ENCODE data around the gene PDYN.

Gene PDYN

DNA sequence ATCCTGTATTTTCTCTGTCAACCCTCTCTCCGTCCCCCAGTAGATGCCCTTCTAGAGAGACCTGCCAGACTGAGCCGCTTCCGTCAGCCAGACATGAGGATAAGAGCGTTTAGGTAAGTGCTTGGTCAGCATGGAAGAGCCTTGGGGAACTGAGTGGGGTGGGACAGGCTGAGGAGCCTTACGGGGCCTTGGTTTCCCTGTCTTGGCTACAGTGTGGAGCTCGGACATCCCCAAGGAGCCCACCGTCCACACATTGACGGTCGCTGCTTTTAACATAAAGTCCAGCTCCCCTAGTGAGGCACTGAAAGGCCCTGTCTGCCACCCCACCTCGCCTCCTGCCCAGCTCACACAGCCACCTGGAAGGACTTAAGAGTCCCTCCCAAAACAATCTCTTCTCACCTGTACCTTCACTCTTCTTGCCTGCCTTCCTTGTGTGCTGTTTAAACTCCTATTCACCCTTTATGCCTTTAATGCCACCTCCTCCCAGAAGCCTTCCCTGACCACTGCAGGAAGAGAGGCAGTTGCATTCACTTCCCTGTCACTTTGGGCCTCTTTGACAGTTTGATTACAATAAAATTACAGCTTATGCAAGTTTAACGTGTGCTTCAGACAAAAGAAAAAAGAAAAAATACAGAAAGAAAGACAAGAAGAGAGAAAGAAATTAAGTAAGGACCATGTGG lies 42.3 kb downstream of the PDYN start:
- no peak for DNase-seq (ENCODE audit: low spot score)

DNA sequence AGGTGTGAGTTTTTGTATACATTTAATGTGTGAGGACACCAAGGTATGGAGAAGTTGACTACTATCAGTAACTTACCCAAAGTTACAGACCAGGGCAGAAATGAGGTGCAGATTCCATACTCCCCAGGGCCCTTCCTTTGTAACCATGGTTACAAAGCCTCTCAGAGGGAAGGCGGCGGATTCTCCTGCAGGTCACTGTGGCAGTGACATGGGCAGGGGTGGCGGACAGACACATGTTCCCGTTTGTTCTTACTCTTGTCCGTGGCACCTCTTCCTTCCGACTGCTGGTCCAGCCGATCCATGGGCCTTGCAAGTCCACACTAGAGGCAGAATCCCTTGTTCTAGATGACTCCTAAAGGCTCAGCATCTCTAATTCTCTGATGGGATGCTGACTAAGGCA lies 43.0 kb downstream of the PDYN start:
- DNase-seq (ENCODE audit: low spot score): no peak

DNA sequence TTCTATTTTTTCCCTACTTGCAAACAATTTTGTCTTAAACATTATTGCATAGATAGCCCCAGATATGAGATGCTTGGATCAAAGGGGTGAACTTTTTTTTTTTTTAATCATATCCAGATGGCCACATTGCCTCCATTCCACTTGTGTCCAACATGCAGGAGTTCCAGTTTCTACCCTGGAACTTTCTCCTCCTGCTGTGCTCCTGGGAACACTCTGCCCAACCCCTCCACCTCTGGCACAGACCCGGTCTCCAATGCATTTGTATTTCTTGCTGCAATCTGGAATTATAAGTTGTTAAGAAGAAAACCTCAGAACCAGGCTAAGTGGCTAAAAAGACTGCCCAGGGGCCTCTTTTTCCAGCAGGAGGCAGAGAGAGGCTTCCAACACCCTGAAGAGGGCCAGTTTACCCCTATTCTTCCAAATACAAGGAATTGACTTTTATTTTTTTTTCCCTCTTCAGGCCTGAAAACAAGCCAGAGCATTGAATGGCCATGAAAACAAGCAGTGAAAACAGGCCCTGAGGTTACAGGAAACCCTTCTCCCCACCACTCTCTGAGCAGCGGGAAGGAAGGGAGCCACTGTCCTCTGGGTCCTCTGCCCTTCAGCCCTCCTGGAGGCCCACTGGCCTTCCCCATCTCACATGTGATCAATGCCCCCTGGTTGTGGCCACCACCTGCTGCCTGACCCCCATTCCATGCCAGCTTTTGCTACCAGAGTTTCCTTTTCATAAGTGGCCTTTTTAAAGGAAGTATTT lies 44.3 kb downstream of the PDYN start:
- no peak for DNase-seq (ENCODE audit: low spot score)

DNA sequence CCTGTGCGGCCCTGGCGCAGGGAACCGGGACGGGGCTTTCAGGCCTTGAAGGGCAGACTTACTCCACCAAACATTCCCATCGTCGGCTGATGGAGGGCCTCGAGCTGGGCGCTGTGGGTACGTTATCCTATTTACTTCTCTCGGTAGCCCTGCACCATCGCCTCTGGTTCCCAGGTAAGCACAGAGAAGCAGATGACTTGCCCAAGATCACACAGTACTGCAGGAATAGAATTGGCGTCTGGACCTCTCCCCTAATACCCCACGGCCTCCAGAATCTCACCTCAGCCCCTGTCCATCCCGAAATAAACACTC lies 46.4 kb downstream of the PDYN start:
- no peak for DNase-seq (ENCODE audit: low spot score)

DNA sequence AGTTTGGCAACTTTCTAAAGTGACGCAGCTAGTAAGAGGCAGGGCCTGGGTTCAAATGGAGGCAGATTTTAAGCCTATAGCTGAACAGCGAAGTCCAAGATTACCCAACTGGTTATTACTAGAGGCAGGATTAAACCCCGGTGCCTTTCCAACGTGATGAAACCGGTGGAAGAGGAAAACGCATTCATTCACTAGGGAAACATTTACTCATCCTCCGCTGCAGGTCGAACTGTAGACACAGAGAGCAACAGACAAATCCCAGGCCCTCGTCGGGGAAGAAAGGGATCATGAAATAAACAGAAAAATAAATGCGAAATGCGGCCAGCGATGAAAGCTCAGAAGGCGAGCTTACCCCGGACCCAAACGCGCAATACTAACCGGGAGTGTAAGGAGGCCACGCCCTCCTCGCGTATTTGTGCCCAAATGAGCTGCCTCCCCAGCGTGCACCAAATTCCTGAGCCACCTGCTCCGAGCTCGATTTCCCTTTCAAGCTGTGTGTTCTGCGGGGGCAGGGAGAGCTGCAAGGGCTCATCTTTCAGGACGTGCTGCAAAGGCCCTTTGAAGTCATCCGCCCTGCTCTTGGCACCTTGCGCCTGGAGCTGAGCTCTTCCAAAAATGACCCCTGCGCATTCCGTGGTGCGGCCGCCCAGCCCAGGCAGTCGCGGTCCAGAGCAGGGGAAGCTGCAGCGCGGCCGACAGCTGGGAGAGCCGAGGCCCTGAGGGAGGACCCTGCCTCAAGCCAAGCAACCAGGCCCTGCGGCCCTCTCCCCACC lies 46.9 kb downstream of the PDYN start:
- DNase-seq (ENCODE audit: low spot score): no peak

DNA sequence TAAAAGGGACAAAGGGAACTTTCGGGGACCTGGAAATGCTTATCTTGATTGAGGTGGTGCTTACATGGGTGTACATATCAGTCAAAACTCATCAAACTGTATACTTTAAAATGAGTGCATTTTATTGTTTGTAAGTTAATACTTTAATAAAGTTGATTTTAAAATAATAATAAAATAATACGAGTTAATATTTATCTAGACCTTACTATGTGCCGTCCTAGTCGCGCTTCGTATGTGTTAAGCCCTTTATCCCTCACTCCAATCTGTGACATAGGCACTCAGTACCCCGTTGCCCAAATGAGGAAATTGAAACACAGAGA lies 47.5 kb downstream of the PDYN start:
- no peak for DNase-seq (ENCODE audit: low spot score)

DNA sequence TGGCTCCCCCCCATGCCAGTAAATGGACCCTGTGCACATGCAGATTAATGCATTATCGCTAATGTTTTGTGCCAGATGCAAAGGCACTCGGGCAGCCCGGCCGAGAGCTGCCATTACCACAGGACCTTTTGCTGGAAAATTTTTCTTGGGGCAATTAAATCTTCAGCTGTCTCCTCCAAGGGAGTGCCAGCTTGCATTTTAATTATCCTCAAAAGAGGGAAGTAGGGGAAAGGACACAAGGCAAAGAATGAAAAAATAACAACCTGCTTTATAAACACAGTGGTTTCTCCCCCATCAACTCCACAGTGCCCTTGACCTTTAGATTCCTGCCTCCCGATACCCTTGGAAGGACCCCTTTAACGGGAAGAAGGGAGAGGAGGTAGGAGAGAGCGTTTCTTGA lies 48.2 kb downstream of the PDYN start:
- DNase-seq (ENCODE audit: low spot score): no peak

DNA sequence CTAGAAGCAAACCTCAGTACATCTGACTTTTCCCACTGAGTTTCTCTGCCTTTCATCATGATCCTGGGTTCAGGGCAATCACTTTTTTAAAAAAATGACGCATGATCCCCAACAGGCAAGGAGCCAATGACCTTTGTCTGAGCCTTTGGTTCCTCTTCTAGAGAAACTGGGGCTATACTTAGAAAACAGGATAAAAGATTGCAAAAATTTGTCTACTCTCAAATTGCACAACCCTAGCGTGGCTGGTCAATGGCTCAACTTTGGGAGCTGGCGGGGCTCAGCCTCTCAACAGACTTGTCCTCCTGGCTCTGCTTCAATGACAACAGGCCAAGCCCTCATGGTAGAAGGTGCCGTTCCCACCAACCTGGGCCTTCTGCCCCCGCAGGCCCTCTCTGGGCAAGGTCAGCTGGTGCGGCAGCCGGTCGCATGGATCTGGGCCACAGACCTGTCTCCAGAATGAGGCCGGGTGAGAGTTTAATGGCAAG lies 48.7 kb downstream of the PDYN start:
- DNase-seq (ENCODE audit: low spot score): no peak

DNA sequence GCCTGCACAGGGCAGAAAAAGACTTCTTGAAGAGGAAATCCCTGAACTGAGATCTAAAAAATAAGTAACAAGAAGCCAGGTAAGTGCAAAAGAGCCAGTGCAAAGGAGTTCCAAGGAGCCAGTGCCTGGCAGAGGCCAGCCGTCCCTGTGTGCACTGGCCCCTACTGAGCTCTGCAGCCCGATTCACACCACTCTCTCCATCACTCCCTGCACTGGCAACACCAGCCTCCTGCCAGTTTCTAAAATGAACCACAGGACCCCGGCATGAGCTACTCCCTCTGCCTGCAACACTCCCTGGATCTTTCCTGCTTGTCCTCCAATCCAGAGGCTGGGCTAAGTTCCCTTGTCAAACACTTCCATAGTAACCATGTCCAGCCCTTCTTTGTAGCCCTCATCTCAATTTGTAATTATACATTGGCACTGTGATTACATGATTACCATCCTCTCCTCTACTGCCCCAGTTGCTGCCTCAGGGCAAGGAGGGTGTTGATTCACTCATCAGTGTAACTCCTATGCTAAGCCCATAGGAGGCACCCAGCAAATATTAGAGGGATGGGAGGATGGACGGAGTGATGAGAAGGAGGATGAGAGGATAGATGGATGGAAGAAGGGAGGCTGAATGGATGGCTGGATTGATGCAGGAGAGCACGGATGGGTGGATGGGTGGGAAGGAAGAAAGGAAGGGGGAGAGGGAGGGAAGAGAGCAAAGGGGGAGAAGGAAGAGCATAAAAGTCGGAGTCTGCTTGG lies 49.3 kb downstream of the PDYN start:
- DNase-seq (ENCODE audit: low spot score): no peak

DNA sequence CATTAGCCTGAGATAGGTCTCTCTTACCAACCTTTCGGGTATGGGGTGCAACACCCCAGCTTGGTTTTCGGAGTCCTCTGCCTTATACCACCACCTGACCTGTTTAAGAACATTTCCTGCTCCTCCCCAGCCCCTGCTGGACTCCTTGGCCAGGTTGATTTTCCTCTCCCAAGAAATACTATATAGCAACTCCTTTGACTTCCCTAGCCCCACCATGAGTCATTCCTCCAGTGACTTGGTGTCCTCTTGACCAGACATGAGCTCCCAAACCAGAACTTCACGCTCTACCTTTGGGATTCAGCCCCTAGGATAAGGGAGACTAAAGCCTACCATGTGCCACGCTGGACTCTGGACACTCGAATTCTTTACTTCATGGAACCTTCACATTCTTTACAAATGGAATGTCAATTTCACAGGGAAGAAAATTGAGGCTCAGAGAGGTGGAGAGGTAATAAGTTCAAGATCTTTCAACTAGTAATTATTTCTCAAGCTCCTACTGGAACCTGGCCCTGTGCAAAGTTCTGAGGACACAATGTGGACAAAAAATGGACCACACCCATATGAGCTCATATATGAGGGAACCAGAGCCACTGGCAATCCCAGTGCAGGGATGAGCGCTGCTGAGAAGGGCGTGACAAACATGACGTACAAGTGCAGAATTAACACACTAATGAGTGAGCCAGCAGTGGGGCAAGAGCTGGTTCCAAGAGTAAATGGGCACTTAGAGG lies 50.4 kb downstream of the PDYN start:
- no peak for DNase-seq (ENCODE audit: low spot score)

DNA sequence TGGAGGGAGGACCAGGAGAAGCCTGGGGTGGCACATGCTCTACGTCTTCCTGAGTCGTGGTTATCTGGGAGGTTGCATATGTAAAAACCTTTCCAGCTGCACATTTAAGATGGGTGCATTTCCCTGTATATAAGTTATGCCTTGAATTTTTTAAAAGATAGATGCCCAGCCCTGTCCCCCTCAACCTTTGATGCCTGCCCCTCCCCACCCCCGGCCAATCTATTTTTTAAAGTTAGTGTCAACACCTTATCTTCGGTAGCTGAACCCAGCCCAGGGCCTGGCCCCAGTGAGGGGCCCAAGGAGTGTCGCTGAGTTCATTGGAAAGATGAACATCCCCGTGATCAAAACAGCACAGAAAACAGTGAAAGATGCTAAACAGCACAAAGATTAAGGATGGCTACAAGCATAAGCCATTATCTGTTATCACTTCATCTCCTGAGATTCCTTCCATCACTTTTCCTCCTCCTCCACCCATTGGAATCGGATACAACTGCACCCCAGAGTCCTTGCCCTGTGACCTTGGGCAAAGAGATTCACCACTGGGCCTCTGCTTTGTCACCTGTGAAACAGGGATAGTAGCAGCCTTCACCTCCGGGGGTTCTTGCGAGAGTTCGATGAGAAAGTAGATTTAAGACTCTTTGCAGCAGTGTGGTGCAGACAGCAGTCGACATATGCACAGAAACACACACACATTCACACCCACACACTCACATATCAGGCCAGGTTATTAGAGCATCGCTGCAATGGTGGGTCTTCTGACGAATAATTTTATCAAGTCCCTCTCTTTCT lies 51.2 kb downstream of the PDYN start:
- DNase-seq (ENCODE audit: low spot score): no peak

DNA sequence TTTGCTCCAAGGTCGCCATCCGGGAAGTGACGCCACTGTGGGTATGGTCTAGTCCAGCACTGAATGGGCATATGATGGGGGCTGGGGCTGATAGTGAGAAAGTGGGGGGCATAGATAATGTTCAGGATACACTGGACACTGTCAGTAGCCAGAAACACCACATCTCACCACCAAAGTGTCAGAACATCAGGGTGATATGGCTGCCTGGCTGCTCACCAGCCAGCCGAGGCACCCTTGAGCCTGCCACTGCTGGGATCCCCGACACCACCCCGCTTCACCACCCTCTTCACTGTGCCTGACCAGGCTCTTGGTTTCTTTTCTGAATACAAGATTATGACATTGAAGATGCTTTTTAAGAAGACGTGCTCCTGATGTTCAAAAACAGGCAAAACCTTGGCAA lies 51.8 kb downstream of the PDYN start:
- DNase-seq (ENCODE audit: low spot score): no peak

DNA sequence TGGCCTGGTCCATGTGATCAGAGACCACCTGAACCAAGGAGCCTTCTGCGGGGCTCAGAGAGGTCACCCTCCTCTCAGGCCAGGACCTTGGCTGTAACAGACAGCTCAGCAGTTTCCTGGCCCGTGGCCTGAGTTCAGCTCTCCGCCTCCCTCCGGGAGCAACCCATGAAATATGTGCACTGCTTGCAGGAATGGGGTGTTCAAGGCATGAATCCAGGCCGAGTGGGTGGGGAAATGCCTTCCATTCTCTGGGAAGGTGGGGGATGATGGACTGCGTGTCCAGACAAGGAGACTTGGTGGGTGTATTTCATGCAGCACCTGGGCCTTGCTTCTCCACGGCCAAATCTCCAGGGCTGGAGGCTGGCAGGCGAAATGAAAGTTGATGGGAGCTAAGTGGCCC lies 52.6 kb downstream of the PDYN start:
- DNase-seq (ENCODE audit: low spot score): no peak

DNA sequence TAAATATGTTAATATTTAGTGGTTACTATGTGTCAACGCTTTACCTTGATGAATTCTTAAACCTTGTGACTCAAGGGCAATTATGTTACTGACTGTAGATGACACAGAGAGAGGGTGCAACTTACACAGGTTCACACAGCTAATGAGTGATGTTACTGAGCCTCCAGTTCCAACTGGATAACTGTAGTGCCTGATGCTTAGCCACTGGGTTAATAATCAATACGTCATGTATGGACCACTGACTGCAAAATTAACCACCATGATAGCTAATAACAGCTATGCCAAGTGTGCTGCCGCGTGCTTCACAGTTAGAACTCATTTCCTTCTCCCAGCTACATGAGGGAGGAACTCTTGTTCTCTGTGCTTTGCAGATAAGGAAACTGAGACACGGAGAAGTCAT lies 53.3 kb downstream of the PDYN start:
- DNase-seq (ENCODE audit: low spot score): no peak

DNA sequence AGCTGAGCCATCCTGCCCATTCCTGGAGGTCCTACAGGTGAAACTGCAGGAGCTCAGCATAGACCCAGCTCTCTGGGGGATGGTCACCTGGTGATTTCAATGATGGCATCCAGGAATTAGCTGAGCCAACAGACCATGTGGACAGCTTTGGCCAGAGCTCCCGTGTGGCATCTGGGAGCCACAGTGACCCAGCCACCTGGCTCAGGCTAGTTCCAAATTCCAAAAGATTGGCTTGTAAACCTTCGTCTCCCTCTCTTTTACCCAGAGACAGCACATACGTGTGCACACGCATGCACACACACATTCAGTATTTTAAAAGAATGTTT lies 54.6 kb downstream of the PDYN start:
- DNase-seq (ENCODE audit: low spot score): no peak

DNA sequence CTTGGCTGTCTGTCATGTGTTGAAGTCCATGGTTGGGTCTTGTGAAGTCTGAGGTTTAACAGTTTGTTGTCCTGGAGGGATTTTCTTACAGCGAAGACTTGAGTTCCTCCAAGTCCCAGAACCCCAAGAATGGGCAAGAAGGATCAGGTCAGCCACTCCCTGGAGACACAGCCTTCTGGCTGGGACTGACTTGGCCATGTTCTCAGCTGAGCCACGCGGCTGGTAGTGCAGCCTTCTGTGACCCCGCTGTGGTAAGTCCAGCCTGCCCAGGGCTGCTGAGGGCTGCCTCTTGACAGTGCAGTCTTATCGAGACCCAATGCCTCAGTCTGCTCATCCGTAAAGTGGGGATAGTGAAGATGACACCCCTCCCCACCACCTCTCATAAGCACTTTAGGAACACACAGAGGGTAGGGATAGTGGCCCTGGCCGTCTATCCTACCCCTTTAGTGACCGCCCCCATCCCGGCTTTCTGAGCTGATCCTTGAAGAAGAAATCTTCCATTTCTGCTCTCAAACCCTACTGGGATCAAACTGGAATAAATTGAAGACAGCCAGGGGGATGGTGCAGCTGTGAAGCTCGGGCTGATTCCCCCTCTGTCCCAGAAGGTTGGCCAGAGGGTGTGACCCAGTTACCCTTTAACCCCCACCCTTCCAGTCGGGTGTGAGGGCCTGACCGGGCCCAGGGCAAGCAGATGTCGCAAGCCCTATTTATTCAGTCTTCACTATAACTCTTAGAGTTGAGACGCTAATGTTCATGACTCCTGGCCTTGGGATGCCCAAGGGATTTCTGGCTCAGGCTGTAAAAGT lies 55.2 kb downstream of the PDYN start:
- no peak for DNase-seq (ENCODE audit: low spot score)

DNA sequence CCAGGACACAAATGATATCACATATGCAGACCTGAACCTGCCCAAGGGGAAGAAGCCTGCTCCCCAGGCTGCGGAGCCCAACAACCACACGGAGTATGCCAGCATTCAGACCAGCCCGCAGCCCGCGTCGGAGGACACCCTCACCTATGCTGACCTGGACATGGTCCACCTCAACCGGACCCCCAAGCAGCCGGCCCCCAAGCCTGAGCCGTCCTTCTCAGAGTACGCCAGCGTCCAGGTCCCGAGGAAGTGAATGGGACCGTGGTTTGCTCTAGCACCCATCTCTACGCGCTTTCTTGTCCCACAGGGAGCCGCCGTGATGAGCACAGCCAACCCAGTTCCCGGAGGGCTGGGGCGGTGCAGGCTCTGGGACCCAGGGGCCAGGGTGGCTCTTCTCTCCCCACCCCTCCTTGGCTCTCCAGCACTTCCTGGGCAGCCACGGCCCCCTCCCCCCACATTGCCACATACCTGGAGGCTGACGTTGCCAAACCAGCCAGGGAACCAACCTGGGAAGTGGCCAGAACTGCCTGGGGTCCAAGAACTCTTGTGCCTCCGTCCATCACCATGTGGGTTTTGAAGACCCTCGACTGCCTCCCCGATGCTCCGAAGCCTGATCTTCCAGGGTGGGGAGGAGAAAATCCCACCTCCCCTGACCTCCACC lies 56.4 kb downstream of the PDYN start:
- no peak for DNase-seq (ENCODE audit: low spot score)

DNA sequence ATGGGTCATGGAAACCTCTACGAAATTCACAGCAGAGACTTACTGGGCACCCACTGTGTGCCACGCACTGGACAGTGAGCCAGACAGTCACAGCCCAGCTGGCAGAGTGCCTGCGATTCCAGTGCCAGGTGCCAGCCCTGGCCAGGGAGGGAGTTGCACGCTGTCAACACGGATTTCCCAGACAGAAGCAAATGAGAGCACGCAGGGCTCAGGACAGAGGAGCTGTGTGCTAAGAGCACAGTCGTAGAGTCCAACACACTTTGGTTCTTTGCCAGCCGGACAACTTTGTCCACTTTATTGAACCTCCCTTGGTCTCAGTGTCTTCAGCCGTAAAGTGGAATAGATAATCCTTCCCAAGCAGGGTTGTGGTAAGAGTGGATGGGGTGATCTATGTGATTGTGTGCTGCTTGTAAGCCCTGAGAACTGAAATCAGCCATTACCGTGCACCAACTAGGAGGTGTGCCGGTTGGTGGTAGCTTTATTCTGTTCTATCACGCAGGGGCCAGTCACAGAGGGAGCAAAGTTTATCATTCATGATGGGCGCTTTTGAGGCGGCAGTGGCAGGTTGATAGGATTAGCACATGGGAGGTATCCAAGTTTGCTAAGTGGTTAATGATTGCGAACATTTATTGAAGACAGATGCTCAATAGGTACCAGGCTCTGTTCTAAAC lies 58.0 kb downstream of the PDYN start:
- no peak for DNase-seq (ENCODE audit: low spot score)

Measured in germinal center (tissue), 1 donor.